ENCODE measurements around the gene ATOH1.

GRCh38 chr4:93786149-93786548 is 42.4 kb upstream of the ATOH1 start:
- TF ChIP-seq CTCF (IDR thresholded peaks at IDR 0.05) = no peak
- no peak for TF ChIP-seq POLR2A (IDR thresholded peaks at IDR 0.05)
